ENCODE results near the gene KLHL42. TPM values are rescaled to one million over a fixed set of nuclear protein-coding genes. Genes with fewer than 3 reads are reported as not detected.
A peak's percentile ranks its signal among the peaks of the same experiment; 100 is the strongest.

KLHL42 gene
- total RNA-seq, 2 experiments from 2014 or later, result 13.6 to 15.2 TPM

GRCh38 chr12:27807063-27807703, 27.1 kb downstream of the KLHL42 start:
- ChIA-PET POLR2A (no interaction called here), CTCF (no interaction called here)
- Mint-ChIP-seq H3K27me3 (peaks cover 24% of the 10 kb centered on the region), H3K4me3 (peak overlapping the region; percentile 40), H3K4me1 (peaks cover 14% of the 10 kb centered on the region), H3K27ac (peak overlapping the region; percentile 64), H3K9me3 (no peaks in the 10 kb centered on the region), H3K36me3 (ENCODE audit: low read depth) (no peaks in the 10 kb centered on the region)
- DNase-seq, result peak; percentile 8

GRCh38 chr12:27808841-27809240, 28.8 kb downstream of the KLHL42 start:
- Mint-ChIP-seq H3K36me3 (ENCODE audit: low read depth) (no peaks in the 10 kb centered on the region), H3K4me1 (peaks cover 15% of the 10 kb centered on the region), H3K27me3 (peaks cover 31% of the 10 kb centered on the region), H3K9me3 (no peaks in the 10 kb centered on the region), H3K4me3 (no peak overlapping the region), H3K27ac (no peak overlapping the region)
- POLR2A ChIA-PET, result no interaction called here
- no peak for DNase-seq
- CTCF ChIA-PET, result no interaction called here

- Mint-ChIP-seq H3K36me3 (ENCODE audit: low read depth) (no peaks in the 10 kb centered on the region), H3K27ac (no peak overlapping the region), H3K9me3 (no peaks in the 10 kb centered on the region), H3K4me3 (no peak overlapping the region), H3K27me3 (peaks cover 36% of the 10 kb centered on the region), H3K4me1 (peaks cover 27% of the 10 kb centered on the region)
- no peak for DNase-seq
- POLR2A ChIA-PET, result no interaction called here
- CTCF ChIA-PET, result interaction anchor here (1.5 to 2.6 kb wide), 2 partner anchors 11 kb away, joined by 3 to 13 read pairs; no protein-coding TSS in a partner anchor
Observed at GRCh38 chr12:27810756-27811155, 30.7 kb downstream of the KLHL42 start.

GRCh38 chr12:27812502-27812901, 32.5 kb downstream of the KLHL42 start:
- CTCF ChIA-PET, result interaction anchor here (1.5 to 2.6 kb wide), 2 partner anchors 9 to 13 kb away, joined by 3 to 13 read pairs; no protein-coding TSS in a partner anchor
- H3K27me3 Mint-ChIP-seq, result peaks cover 32% of the 10 kb centered on the region
- no peaks in the 10 kb centered on the region for H3K36me3 Mint-ChIP-seq (ENCODE audit: low read depth)
- H3K4me1 Mint-ChIP-seq, result peaks cover 15% of the 10 kb centered on the region
- no peak for DNase-seq
- POLR2A ChIA-PET, result no interaction called here
- no peaks in the 10 kb centered on the region for H3K9me3 Mint-ChIP-seq
- H3K4me3 Mint-ChIP-seq, result no peak overlapping the region
- H3K27ac Mint-ChIP-seq, result no peak overlapping the region

- Mint-ChIP-seq H3K4me1 (peaks cover 17% of the 10 kb centered on the region), H3K9me3 (no peaks in the 10 kb centered on the region), H3K4me3 (no peak overlapping the region), H3K27me3 (peaks cover 33% of the 10 kb centered on the region), H3K27ac (no peak overlapping the region), H3K36me3 (ENCODE audit: low read depth) (no peaks in the 10 kb centered on the region)
- no peak for DNase-seq
- CTCF ChIA-PET, result interaction anchor here (1.3 kb wide), 1 partner anchor 36 kb away, joined by 3 read pairs; no protein-coding TSS in a partner anchor
- POLR2A ChIA-PET, result no interaction called here
Observed at GRCh38 chr12:27814411-27814810, 34.4 kb downstream of the KLHL42 start.

GRCh38 chr12:27814851-27815591, 35.0 kb downstream of the KLHL42 start:
- Mint-ChIP-seq H3K9me3 (no peaks in the 10 kb centered on the region), H3K4me1 (peaks cover 17% of the 10 kb centered on the region), H3K27ac (no peak overlapping the region), H3K36me3 (ENCODE audit: low read depth) (no peaks in the 10 kb centered on the region), H3K4me3 (no peak overlapping the region), H3K27me3 (peaks cover 33% of the 10 kb centered on the region)
- CTCF ChIA-PET, result interaction anchor here (1.3 kb wide), 1 partner anchor 36 kb away, joined by 3 read pairs; no protein-coding TSS in a partner anchor
- no peak for DNase-seq
- POLR2A ChIA-PET, result no interaction called here

- H3K27me3 Mint-ChIP-seq, result peaks cover 24% of the 10 kb centered on the region
- H3K9me3 Mint-ChIP-seq, result no peaks in the 10 kb centered on the region
- no peak for DNase-seq
- CTCF ChIA-PET, result interaction anchor here (1.7 kb wide), 1 partner anchor 12 kb away, joined by 5 read pairs; no protein-coding TSS in a partner anchor
- H3K27ac Mint-ChIP-seq, result no peak overlapping the region
- H3K36me3 Mint-ChIP-seq (ENCODE audit: low read depth), result no peaks in the 10 kb centered on the region
- H3K4me3 Mint-ChIP-seq, result no peak overlapping the region
- peaks cover 33% of the 10 kb centered on the region for H3K4me1 Mint-ChIP-seq
- POLR2A ChIA-PET, result no interaction called here
Observed at GRCh38 chr12:27817766-27818165, 37.7 kb downstream of the KLHL42 start.

GRCh38 chr12:27818401-27818918, 38.4 kb downstream of the KLHL42 start:
- no peaks in the 10 kb centered on the region for H3K9me3 Mint-ChIP-seq
- CTCF ChIA-PET, result interaction anchor here (1.7 kb wide), 1 partner anchor 11 kb away, joined by 5 read pairs; no protein-coding TSS in a partner anchor

GRCh38 chr12:27820564-27820963, 40.5 kb downstream of the KLHL42 start:
- ChIA-PET CTCF (interaction anchor here (1.0 to 1.9 kb wide), 6 partner anchors 9 to 264 kb away, joined by 3 to 13 read pairs (median 6); no protein-coding TSS in a partner anchor), POLR2A (no interaction called here)
- no peak for DNase-seq
- Mint-ChIP-seq H3K4me1 (peaks cover 31% of the 10 kb centered on the region), H3K36me3 (ENCODE audit: low read depth) (no peaks in the 10 kb centered on the region), H3K27ac (no peak overlapping the region), H3K9me3 (no peaks in the 10 kb centered on the region), H3K4me3 (no peak overlapping the region), H3K27me3 (peaks cover 35% of the 10 kb centered on the region)

More at GRCh38 chr12:27818401-27818918, 38.4 kb downstream of the KLHL42 start:
- POLR2A ChIA-PET, result no interaction called here
- H3K36me3 Mint-ChIP-seq (ENCODE audit: low read depth), result no peaks in the 10 kb centered on the region
- peaks cover 30% of the 10 kb centered on the region for H3K27me3 Mint-ChIP-seq
- H3K4me1 Mint-ChIP-seq, result peaks cover 39% of the 10 kb centered on the region
- DNase-seq, result no peak
- H3K27ac Mint-ChIP-seq, result no peak overlapping the region
- no peak overlapping the region for H3K4me3 Mint-ChIP-seq

GRCh38 chr12:27821259-27821973, 41.4 kb downstream of the KLHL42 start:
- no peaks in the 10 kb centered on the region for H3K9me3 Mint-ChIP-seq
- ChIA-PET CTCF (interaction anchor here (0.5 to 1.9 kb wide), 15 partner anchors 8 to 1508 kb away, joined by 3 to 13 read pairs (median 3); partner anchors contain the start of genes KLHL42 and MANSC4), POLR2A (interaction anchor here (1.0 kb wide), 1 partner anchor 41 kb away, joined by 3 read pairs; no protein-coding TSS in a partner anchor)
- no peak overlapping the region for H3K27ac Mint-ChIP-seq
- H3K4me1 Mint-ChIP-seq, result peaks cover 30% of the 10 kb centered on the region
- H3K27me3 Mint-ChIP-seq, result peaks cover 30% of the 10 kb centered on the region
- peak; percentile 61 for DNase-seq
- no peaks in the 10 kb centered on the region for H3K36me3 Mint-ChIP-seq (ENCODE audit: low read depth)
- H3K4me3 Mint-ChIP-seq, result peak overlapping the region; percentile 14

GRCh38 chr12:27822076-27822712, 42.2 kb downstream of the KLHL42 start:
- Mint-ChIP-seq H3K27ac (no peak overlapping the region), H3K36me3 (ENCODE audit: low read depth) (no peaks in the 10 kb centered on the region), H3K9me3 (no peaks in the 10 kb centered on the region), H3K4me1 (peaks cover 29% of the 10 kb centered on the region), H3K4me3 (peak overlapping the region; percentile 14), H3K27me3 (peaks cover 30% of the 10 kb centered on the region)
- DNase-seq, result peak; percentile 39
- ChIA-PET CTCF (interaction anchor here (0.5 to 1.9 kb wide), 11 partner anchors 11 to 887 kb away, joined by 3 to 13 read pairs (median 3); partner anchors contain the start of genes KLHL42 and MANSC4), POLR2A (interaction anchor here (1.0 kb wide), 1 partner anchor 42 kb away, joined by 3 read pairs; no protein-coding TSS in a partner anchor)

GRCh38 chr12:27823038-27823437, 43.0 kb downstream of the KLHL42 start:
- Mint-ChIP-seq H3K9me3 (no peaks in the 10 kb centered on the region), H3K27ac (no peak overlapping the region), H3K4me3 (no peak overlapping the region), H3K36me3 (ENCODE audit: low read depth) (no peaks in the 10 kb centered on the region), H3K27me3 (peaks cover 29% of the 10 kb centered on the region), H3K4me1 (peaks cover 29% of the 10 kb centered on the region)
- no peak for DNase-seq
- ChIA-PET POLR2A (no interaction called here), CTCF (no interaction called here)
